Measurements from ENCODE around the gene PATZ1. TPM values are rescaled to one million over a fixed set of nuclear protein-coding genes. Genes with fewer than 3 reads are reported as not detected.

Gene PATZ1
- polyA plus RNA-seq, 3 donors: 68.4 to 72.1 (median 72.0) TPM

- no peak for DNase-seq (ENCODE audit: low read depth in 3 of 3, low spot score in 2 of 3)
Measured at GRCh38 chr22:31343235-31344191, 2.6 kb downstream of the PATZ1 start.

- DNase-seq (ENCODE audit: low read depth in 3 of 3, low spot score in 2 of 3): no peak
Measured at GRCh38 chr22:31342389-31343140, 3.6 kb downstream of the PATZ1 start.

GRCh38 chr22:31341386-31342088 lies 4.6 kb downstream of the PATZ1 start:
- no peak for DNase-seq (ENCODE audit: low read depth in 3 of 3, low spot score in 2 of 3)

GRCh38 chr22:31340765-31341247 lies 5.3 kb downstream of the PATZ1 start:
- no peak for DNase-seq (ENCODE audit: low read depth in 3 of 3, low spot score in 2 of 3)

GRCh38 chr22:31340360-31340759 lies 5.8 kb downstream of the PATZ1 start:
- DNase-seq (ENCODE audit: low read depth in 3 of 3, low spot score in 2 of 3): no peak

- DNase-seq (ENCODE audit: low read depth in 3 of 3, low spot score in 2 of 3): no peak
Measured at GRCh38 chr22:31339148-31339832, 6.9 kb downstream of the PATZ1 start.

- DNase-seq (ENCODE audit: low read depth in 3 of 3, low spot score in 2 of 3): no peak
Measured at GRCh38 chr22:31337178-31337577, 9.0 kb downstream of the PATZ1 start.

- no peak for DNase-seq (ENCODE audit: low read depth in 3 of 3, low spot score in 2 of 3)
Measured at GRCh38 chr22:31334329-31334728, 11.8 kb downstream of the PATZ1 start.

GRCh38 chr22:31333641-31334040 lies 12.5 kb downstream of the PATZ1 start:
- DNase-seq (ENCODE audit: low read depth in 3 of 3, low spot score in 2 of 3): no peak

GRCh38 chr22:31332886-31333285 lies 13.3 kb downstream of the PATZ1 start:
- DNase-seq (ENCODE audit: low read depth in 3 of 3, low spot score in 2 of 3): no peak

GRCh38 chr22:31332010-31332409 lies 14.1 kb downstream of the PATZ1 start:
- no peak for DNase-seq (ENCODE audit: low read depth in 3 of 3, low spot score in 2 of 3)

- DNase-seq (ENCODE audit: low read depth in 3 of 3, low spot score in 2 of 3): no peak
Measured at GRCh38 chr22:31329453-31330215, 16.5 kb downstream of the PATZ1 start.

- DNase-seq (ENCODE audit: low read depth in 3 of 3, low spot score in 2 of 3): no peak
Measured at GRCh38 chr22:31329029-31329428, 17.1 kb downstream of the PATZ1 start.

GRCh38 chr22:31328544-31328960 lies 17.6 kb downstream of the PATZ1 start:
- DNase-seq (ENCODE audit: low read depth in 3 of 3, low spot score in 2 of 3): no peak

- no peak for DNase-seq (ENCODE audit: low read depth in 3 of 3, low spot score in 2 of 3)
Measured at GRCh38 chr22:31327806-31328543, 18.2 kb downstream of the PATZ1 start.

- no peak for DNase-seq (ENCODE audit: low read depth in 3 of 3, low spot score in 2 of 3)
Measured at GRCh38 chr22:31326877-31327276, 19.3 kb downstream of the PATZ1 start.

GRCh38 chr22:31323578-31324550 lies 22.3 kb downstream of the PATZ1 start:
- DNase-seq (ENCODE audit: low read depth in 3 of 3, low spot score in 2 of 3): no peak

GRCh38 chr22:31321421-31321820 lies 24.7 kb downstream of the PATZ1 start:
- no peak for DNase-seq (ENCODE audit: low read depth in 3 of 3, low spot score in 2 of 3)

All from right renal cortex interstitium (tissue), 3 donors.